Activated naive CD4-positive, alpha-beta T cell treated with anti-CD3 and anti-CD28 coated beads, Interleukin-2, amount 50 U/mL, for 16 hours (primary cell): ENCODE data around the gene NUP37.

Experiments used
- DNase-seq: peaks from one replicate; pipeline ENCODE4 v3.0.0-alpha.2; 2020

NUP37 gene

DNA sequence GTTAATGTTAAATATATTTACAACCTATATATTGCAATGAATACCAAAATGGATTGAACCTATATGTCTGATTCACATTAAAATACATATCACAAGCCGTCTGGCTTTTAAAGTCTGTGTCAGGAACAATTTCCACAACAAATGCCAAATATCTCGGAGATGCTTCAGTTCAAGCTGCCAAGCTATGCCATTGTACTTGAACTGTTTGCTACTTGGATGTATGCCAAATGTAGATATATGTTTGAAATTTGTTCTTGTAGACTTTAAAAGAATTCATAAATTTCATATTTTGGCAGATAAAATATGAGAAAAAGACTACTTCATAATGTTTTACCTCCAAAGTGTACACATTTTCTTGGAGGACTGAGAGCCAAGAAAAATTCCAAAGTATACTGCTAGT lies 95.1 kb downstream of the NUP37 start:
- DNase-seq, result no peak

DNA sequence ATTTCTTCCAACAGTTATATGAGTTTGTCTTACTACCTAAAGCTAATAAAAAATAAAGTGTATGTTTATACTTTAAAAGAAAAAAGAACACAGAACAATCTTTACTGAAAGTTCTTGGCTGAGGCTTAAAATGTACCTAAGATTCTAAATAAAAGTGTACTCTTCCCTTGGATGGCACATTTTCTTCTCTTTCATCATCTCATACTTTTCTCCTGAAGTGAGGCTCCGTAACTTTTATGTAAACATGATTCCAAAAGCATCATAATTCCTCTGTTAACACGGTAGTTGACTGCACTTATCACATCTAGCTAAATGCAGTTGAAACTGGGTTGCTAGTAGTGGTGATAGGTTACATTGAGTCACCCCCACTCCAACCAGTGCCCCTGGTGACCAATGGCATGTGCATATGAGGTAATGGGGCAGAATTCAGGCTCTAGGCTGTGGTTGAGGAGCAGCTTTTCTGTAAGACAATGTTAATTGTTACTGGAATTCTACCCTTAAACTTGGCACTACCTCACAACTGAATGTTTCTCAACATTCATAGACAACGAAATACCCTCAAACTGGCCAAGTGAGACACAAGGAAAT lies 96.5 kb downstream of the NUP37 start:
- no peak for DNase-seq
